Measurements from ENCODE around the gene BACH2. TPM values are rescaled to one million over a fixed set of nuclear protein-coding genes. Genes with fewer than 3 reads are reported as not detected.

BACH2 gene
- total and polyA plus RNA-seq, 9 of the 15 experiments (the other 6 are each of a cell fraction or from before 2014, with no cell fraction given): 0.06 to 3.1 (median 0.59) TPM

GRCh38 chr6:90319044-90319443 is 22.4 kb upstream of the BACH2 start:
- no TSS peak for BruUV-seq (replicated peaks)
- Histone ChIP-seq H3K4me3 (no peak overlapping the region), H3K9ac (ENCODE audit: insufficient read depth in 1 of 2, low read depth in 2 of 2, low read length in 2 of 2) (no peak overlapping the region), H3K9me3 (replicated peaks; ENCODE audit: control insufficient read depth, insufficient read depth, low read depth, low read length) (no peaks in the 10 kb centered on the region), H3K36me3 (ENCODE audit: control insufficient read depth, insufficient read depth, low read length) (no peaks in the 10 kb centered on the region), H3K27ac (ENCODE audit: extremely low read depth, low read depth, low read length) (no peak overlapping the region), H3K9me1 (ENCODE audit: control insufficient read depth, insufficient read depth, low read length) (no peaks in the 10 kb centered on the region), H3K79me2 (ENCODE audit: control insufficient read depth, insufficient read depth, low read length) (no peaks in the 10 kb centered on the region), H4K20me1 (replicated peaks; ENCODE audit: control insufficient read depth, insufficient read depth, low read length) (no peaks in the 10 kb centered on the region), H3K4me2 (ENCODE audit: insufficient read depth, low read length) (no peak overlapping the region), H3K4me1 (replicated peaks in 1 of 2; ENCODE audit: control insufficient read depth in 2 of 2, insufficient read depth in 2 of 2, low read length in 2 of 2) (no peaks in the 10 kb centered on the region; a peak in 2 of 5 replicates), H2AFZ (ENCODE audit: low read depth, low read length) (no peak overlapping the region), H3K27me3 (ENCODE audit: control insufficient read depth in 2 of 2, insufficient read depth in 2 of 2, low read length in 2 of 2) (peaks cover 0 to 5% of the 10 kb centered on the region in 2 experiments; a peak in 2 of 5 replicates)
- TF ChIP-seq ATF3 (IDR thresholded peaks at IDR 0.05) (peak; percentile 70), ATF3 (CRISPR knock-in tag; conservative IDR thresholded peaks at IDR 0.05) (no peak), TCF7 (IDR thresholded peaks at IDR 0.05; ENCODE audit: borderline replicate concordance) (no peak), ZNF57 (CRISPR knock-in tag; IDR thresholded peaks at IDR 0.05) (no peak), MEIS2 (IDR thresholded peaks at IDR 0.05; ENCODE audit: partially characterized antibody) (peak; percentile 12), PHF20 (IDR thresholded peaks at IDR 0.05; ENCODE audit: partially characterized antibody) (no peak), ZNF511 (CRISPR knock-in tag; IDR thresholded peaks at IDR 0.05) (no peak), ZNF507 (tag; conservative IDR thresholded peaks at IDR 0.05) (no peak), DEAF1 (CRISPR knock-in tag; IDR thresholded peaks at IDR 0.05) (no peak), FOXP4 (CRISPR knock-in tag; IDR thresholded peaks at IDR 0.05; ENCODE audit: borderline replicate concordance) (no peak), JUND (IDR thresholded peaks at IDR 0.05; ENCODE audit: borderline replicate concordance, low read depth, low read length) (peak; percentile 45; the same call in 1 of the 2 replicates), JUND (tag; IDR thresholded peaks at IDR 0.05; ENCODE audit: borderline replicate concordance, low read depth, low read length) (peak; percentile 40; the same call in 1 of the 3 replicates), CBX2 (IDR thresholded peaks at IDR 0.05; ENCODE audit: insufficient read depth, low read length, poor library complexity, severe bottlenecking) (no peak), STAG1 (CRISPR knock-in tag; IDR thresholded peaks at IDR 0.05; ENCODE audit: borderline replicate concordance) (no peak), FOSL1 (tag; conservative IDR thresholded peaks at IDR 0.05) (peak; percentile 74)
- ChIA-PET POLR2A (interaction anchor here (1.1 to 1.2 kb wide), 2 partner anchors 17 to 56 kb away, joined by 3 read pairs; no protein-coding TSS in a partner anchor), CTCF (ENCODE audit: low intra/inter-chr PET ratio) (no interaction called here)
- in situ Hi-C loops (cut with MboI) (no loop called here), intact Hi-C loops (cut with micrococcal nuclease) (no loop called here)
- FAIRE-seq (no peak), DNase-seq (ENCODE audit: extremely low read depth in 1 of 4, low spot score in 3 of 4) (peak in 1 of 4 experiments; percentile 24), ATAC-seq (no peak; the same call in 2 of the 3 replicates)
- 13% methylated on average over 1 of the region's 1 CpG for WGBS (ENCODE audit: insufficient coverage, low coverage, missing lambda C conversion rate)

All from K562 (cell line).